Suprapubic skin (tissue), 3 donors: Measurements from ENCODE around the gene LRP3.

Source experiments
- EP300 ChIP-seq: sonication (generic); formaldehyde crosslinking; IDR thresholded peaks from one replicate; pipeline ENCODE4 v1.6.1; 2017; ENCODE audit warnings: antibody characterized with exemption
- POLR2A ChIP-seq, 2 donors: fragments of 450-650 bp; IDR thresholded peaks; one replicate each; pipeline ENCODE4 v1.6.1; 2017; ENCODE audit warnings: antibody characterized with exemption in 2 of 2, mild to moderate bottlenecking in 2 of 2, moderate library complexity in 2 of 2
- TF ChIP-seq, protein P1 (sequence below), 2 donors: fragments of 200-600 bp in 1 of 2; fragments of 450-650 bp in 1 of 2; sonication (generic) in 1 of 2; IDR thresholded peaks; one replicate each; pipeline ENCODE4 v1.5.1; 2016 to 2019; ENCODE audit warnings: antibody characterized with exemption in 2 of 2, mild to moderate bottlenecking in 1 of 2, moderate library complexity in 1 of 2

DNA sequence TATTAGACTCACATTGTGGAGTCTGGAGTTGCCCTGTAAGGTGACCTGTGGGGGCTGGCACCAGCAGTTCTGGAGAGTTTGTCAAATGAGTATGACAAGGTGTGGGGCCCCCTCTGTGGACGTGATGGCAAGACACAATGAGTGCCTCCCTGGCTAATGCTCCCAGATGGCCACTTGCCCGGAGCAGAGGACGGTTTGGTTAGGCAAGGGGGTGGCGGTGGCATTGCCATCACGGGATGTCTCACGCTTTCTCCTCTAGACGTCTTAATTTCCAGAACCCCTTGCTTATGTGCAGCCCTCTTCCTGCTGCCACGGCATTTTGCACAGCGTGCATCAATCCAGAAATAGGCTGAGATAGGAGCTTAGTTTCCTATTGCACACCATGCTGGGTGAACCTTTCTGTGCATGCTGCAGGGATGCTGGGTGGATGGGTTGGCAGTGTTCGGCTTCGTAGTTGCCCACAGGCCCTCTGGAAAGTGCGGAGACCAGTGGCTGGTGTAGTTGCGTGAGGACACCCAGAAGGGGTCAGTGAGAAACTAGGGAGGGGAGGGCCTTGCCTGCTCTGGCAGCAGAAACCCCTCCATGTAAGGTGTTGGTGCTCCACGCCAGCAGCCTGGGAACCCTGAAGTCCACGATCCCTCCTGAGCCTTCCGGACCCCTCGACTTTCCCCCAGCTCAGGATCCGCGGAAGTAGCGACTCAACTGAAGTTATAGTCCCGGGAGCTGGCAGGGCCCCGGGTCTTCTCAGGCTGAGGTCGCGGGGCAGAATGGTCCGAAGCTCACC, 18.1 kb upstream of the LRP3 start:
- TF ChIP-seq, protein P1, sequence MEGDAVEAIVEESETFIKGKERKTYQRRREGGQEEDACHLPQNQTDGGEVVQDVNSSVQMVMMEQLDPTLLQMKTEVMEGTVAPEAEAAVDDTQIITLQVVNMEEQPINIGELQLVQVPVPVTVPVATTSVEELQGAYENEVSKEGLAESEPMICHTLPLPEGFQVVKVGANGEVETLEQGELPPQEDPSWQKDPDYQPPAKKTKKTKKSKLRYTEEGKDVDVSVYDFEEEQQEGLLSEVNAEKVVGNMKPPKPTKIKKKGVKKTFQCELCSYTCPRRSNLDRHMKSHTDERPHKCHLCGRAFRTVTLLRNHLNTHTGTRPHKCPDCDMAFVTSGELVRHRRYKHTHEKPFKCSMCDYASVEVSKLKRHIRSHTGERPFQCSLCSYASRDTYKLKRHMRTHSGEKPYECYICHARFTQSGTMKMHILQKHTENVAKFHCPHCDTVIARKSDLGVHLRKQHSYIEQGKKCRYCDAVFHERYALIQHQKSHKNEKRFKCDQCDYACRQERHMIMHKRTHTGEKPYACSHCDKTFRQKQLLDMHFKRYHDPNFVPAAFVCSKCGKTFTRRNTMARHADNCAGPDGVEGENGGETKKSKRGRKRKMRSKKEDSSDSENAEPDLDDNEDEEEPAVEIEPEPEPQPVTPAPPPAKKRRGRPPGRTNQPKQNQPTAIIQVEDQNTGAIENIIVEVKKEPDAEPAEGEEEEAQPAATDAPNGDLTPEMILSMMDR (IDR thresholded peaks at IDR 0.05), result no peak
- TF ChIP-seq EP300 (no peak), POLR2A (IDR thresholded peaks at IDR 0.05) (no peak)
